NCI-H1105 treated with DMSO at 0.1 percent for 48 hours (cell line): ENCODE results near the gene EDC3.
"Not testable (repeated sequence)": the region's sequence is repeated elsewhere in the genome, so short reads cannot be mapped to it uniquely, and the experiment has no call there.

ENCODE experiments used
- DNase-seq: peaks from one replicate; lab custom pipeline; 2025; lab: John Stamatoyannopoulos, UW

The EDC3 gene, protein sequence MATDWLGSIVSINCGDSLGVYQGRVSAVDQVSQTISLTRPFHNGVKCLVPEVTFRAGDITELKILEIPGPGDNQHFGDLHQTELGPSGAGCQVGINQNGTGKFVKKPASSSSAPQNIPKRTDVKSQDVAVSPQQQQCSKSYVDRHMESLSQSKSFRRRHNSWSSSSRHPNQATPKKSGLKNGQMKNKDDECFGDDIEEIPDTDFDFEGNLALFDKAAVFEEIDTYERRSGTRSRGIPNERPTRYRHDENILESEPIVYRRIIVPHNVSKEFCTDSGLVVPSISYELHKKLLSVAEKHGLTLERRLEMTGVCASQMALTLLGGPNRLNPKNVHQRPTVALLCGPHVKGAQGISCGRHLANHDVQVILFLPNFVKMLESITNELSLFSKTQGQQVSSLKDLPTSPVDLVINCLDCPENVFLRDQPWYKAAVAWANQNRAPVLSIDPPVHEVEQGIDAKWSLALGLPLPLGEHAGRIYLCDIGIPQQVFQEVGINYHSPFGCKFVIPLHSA

DNA sequence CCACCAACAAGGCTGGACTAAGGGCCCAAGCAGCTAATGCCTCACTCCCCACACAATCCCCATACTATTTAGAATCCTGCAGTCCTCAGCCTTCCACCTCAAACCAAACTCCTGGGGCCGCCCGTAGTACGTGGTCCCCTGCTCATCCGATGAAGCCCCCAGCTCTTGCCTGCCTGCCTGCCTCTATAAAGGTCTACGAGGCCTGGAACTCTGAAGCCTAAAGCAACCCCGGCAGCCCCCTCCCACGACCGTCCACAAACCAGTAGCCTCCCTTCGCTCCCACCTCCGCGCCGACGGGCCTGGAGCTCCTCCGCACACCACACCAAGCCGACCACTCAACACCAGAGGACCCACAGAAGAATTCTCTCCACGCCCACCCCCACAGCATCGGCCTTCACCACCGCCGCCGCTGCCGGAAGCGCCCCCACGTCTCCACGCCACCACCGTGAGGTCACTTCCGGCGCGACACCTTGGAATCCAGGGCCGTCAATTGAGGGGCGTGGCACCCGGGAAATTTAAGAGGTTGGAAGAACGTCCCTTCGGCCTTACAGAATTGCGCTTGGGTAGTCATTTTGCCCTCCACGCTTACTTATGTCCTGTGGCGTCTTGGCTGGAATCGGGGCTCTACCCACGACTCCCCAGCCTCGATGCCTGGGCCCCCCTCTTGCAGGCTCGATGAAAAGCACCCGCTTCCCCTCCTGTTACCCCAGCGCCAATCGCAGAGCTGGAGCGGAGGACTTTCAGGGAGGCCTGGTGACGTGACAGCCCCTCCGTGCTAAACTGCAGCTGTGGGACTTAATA is at the start of gene EDC3:
Gene EDC3 (minus strand): TSS at position 428 of the 801 bp plus-strand sequence. CDS start 20,900 bp downstream, outside the sequence.
- peak; percentile 60 for DNase-seq

GRCh38 chr15:74742422-74742821 is 46.6 kb upstream of the EDC3 start:
- DNase-seq: no peak

- DNase-seq: not testable (repeated sequence)
Observed at GRCh38 chr15:74738239-74738638, 42.4 kb upstream of the EDC3 start.

DNA sequence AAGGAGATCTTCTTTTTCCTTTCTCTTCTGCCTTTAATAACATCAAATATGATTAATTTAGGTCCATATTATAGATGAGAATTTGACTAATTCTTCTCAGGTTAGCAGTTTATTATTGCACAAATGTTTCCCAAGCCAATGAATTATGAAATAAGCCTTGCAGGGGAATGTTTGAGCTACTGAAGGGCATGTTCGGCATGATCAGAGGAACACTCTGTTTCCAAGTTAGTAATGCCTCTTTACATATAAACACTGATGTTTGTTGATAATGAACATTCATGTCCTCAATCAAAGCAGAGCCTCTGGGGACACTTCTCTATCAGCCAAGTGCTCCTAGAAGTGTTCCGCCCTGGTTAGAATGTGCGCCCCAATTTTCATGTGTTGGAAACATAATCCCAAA is 39.5 kb upstream of the EDC3 start:
- DNase-seq: no peak

DNA sequence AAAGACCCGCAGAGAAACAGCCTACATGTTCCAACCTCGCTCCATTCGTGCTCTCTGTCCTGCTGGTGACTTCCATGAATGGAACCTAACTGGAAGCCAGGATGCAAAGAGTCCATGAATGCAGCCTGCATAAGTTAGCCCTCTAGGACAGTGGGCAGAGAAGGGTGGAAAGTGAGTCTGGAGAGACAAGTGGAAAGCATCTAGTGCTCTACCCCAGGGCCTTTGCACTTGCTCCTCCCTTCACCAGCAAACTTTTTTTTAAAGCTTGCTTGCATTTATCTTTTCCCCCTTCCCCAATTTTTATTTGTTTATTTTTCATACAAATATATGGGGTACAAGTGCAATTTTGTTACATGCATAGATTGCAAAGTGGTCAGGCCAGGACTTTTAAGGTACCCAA is 37.4 kb upstream of the EDC3 start:
- DNase-seq: no peak

- no peak for DNase-seq
Observed at GRCh38 chr15:74732846-74733245, 37.0 kb upstream of the EDC3 start.

GRCh38 chr15:74730619-74731316 is 34.9 kb upstream of the EDC3 start:
- no peak for DNase-seq

GRCh38 chr15:74729372-74729771 is 33.5 kb upstream of the EDC3 start:
- DNase-seq: not testable (repeated sequence)

- not testable (repeated sequence) for DNase-seq
Observed at GRCh38 chr15:74728699-74729098, 32.9 kb upstream of the EDC3 start.

- peak; percentile 0 for DNase-seq
Observed at GRCh38 chr15:74727727-74728126, 31.9 kb upstream of the EDC3 start.

DNA sequence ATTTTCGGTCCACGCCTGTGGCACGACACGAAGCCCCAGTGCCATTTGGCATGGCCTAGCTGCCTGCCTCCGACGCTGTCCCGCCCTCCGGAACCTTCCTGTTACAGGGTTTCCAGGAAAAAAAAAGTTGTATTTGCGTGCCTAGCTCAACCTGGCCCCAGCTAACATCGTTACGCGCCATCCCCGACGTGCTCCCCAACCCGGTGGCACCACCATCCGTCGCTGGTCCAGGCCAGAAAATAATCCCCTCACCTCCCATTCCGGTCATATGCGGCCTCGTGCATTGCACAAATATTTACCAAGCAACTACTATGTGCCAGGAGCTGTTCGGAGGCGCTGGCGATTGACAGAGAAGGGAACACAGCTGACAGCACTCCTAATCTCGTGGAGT is 30.9 kb upstream of the EDC3 start:
- DNase-seq: no peak

GRCh38 chr15:74725845-74726773 is 30.3 kb upstream of the EDC3 start:
- peak; percentile 9 for DNase-seq

- peak; percentile 29 for DNase-seq
Observed at GRCh38 chr15:74725225-74725774, 29.5 kb upstream of the EDC3 start, which contains the start of gene CYP1A1. CYP1A1 (minus strand) TSS chr15:74725528; CDS start chr15:74723097, 2,431 bp downstream.

GRCh38 chr15:74724570-74725224 is 28.9 kb upstream of the EDC3 start:
- DNase-seq: no peak

DNA sequence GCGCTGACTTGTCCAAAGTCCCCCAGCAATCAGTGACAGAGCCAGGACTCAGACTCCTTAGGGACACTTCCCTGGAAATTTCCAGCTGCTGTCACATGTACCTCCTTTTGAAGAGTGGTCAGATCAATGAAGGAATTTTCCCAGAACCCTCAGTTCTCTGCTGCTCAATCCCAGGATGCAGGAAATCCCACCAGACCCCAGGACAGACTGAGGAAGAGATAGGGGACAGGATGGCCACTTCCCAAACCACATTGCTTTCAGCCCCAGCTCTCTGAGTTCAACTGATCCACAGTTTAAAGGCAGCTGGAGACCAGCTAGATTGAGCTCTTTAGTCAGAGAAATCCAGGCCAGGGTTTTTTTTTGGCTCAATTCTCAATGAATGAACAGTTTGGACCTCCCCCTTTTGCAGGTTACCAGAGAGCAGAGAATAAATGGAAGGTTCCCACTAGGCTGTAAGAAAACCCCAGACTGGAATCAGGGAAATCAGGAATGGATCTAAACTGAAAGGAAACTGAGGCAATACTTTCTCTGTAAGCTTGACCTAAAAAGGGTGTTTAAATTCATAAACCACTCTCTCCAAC is 28.0 kb upstream of the EDC3 start:
- DNase-seq: peak; percentile 59

DNA sequence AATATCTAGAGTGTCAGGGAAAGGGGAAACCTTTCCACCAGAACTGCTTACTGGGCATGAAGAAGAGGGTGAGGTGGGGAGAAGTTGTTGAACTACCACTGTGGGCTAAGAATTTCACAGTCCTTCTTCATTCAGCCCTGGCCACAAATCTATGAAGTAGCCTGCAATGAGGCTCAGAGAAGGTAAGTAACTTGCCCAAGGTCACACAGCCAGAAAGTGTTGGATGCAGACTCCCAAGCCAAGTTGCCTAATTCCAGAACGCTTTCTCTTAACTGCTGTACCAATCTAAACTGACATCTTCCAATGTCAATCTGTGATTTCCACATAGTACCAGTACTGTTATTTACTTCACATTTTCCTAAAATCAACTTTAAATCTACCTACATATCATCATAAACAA is 27.4 kb upstream of the EDC3 start:
- DNase-seq: no peak

DNA sequence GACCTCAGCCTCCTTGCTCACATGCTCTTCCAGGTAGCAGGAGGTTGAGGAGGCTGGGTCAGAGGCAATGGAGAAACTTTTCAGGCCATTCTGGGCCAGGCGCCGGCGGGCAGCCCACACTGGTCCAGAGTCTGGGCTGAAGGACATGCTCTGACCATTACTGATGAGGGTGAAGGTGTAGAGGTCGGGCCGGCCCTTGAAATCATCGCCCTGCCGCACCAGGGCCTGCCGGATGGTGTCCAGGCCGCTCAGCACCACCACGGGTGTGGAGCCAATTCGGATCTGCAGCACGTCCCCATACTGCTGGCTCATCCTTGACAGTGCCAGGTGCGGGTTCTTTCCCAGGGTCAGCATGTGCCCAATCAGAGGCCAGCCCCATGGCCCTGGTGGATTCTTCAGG is 26.8 kb upstream of the EDC3 start:
- DNase-seq: no peak

- no peak for DNase-seq
Observed at GRCh38 chr15:74716651-74717050, 20.8 kb upstream of the EDC3 start.

GRCh38 chr15:74712311-74712710 is 16.5 kb upstream of the EDC3 start:
- DNase-seq: no peak
